NB4 (cell line): ENCODE results near the gene GALNT14.

Experiments
- DNase-seq: peaks from one replicate; pipeline ENCODE4 v3.0.0; 2010; ENCODE audit warnings: low read depth
- H3K4me3 ChIP-seq: one replicate; pipeline ENCODE4 v1.5.1; 2011; ENCODE audit warnings: mild to moderate bottlenecking, low read depth, low read length, moderate library complexity
- CTCF ChIP-seq: IDR thresholded peaks from one replicate; pipeline ENCODE4 v1.5.1; 2012; ENCODE audit warnings: low read depth, low read length
- MAX ChIP-seq: IDR thresholded peaks from 2 replicates; pipeline ENCODE4 v1.6.1; 2011; ENCODE audit warnings: low read depth, low read length
- MYC ChIP-seq: IDR thresholded peaks from 2 replicates; pipeline ENCODE4 v1.6.1; 2011; ENCODE audit warnings: low read depth, low read length
- POLR2A ChIP-seq: IDR thresholded peaks from 2 replicates; pipeline ENCODE4 v1.6.1; 2011; ENCODE audit warnings: mild to moderate bottlenecking; ENCODE audit not compliant: insufficient read length; ENCODE audit errors: extremely low read depth

The GALNT14 gene

GRCh38 chr2:30871440-30871839 lies 266.8 kb downstream of the GALNT14 start:
- no peak overlapping the region for H3K4me3 ChIP-seq
- TF ChIP-seq POLR2A (no peak), MYC (no peak), MAX (no peak), CTCF (no peak)

GRCh38 chr2:30869988-30870387 lies 268.3 kb downstream of the GALNT14 start:
- TF ChIP-seq MAX (no peak), CTCF (no peak), POLR2A (no peak), MYC (no peak)
- DNase-seq = no peak
- H3K4me3 ChIP-seq = no peak overlapping the region

More at GRCh38 chr2:30871440-30871839, 266.8 kb downstream of the GALNT14 start:
- DNase-seq = no peak

- peak; percentile 20 for DNase-seq
- no peak overlapping the region for H3K4me3 ChIP-seq
- TF ChIP-seq CTCF (no peak), MAX (no peak)
Measured at GRCh38 chr2:30867385-30867784, 270.9 kb downstream of the GALNT14 start.

GRCh38 chr2:30866974-30867373 lies 271.3 kb downstream of the GALNT14 start:
- DNase-seq = peak; percentile 92
- TF ChIP-seq MAX (peak; percentile 83), POLR2A (no peak), CTCF (peak; percentile 40), MYC (peak; percentile 35; the same call in 1 of the 2 replicates)
- no peak overlapping the region for H3K4me3 ChIP-seq

- no peak overlapping the region for H3K4me3 ChIP-seq
- TF ChIP-seq CTCF (no peak), MYC (no peak), MAX (no peak), POLR2A (no peak)
- DNase-seq = peak; percentile 73
Measured at GRCh38 chr2:30865892-30866681, 272.2 kb downstream of the GALNT14 start.
